ENCODE results near the gene POLR2J.
"Not testable (repeated sequence)": the region's sequence is repeated elsewhere in the genome, so short reads cannot be mapped to it uniquely, and the experiment has no call there.

The POLR2J gene

GRCh38 chr7:102464577-102465280, 14.0 kb downstream of the POLR2J start, which contains the start of the genes ALKBH4 and LRWD1:
Gene ALKBH4, minus strand, starts transcription at chr7:102464863. Its CDS starts 27 bp downstream, at chr7:102464836.
Gene LRWD1, plus strand, starts transcription at chr7:102464984. Its CDS starts 97 bp downstream, at chr7:102465081.
- peak; percentile 95 for DNase-seq

- DNase-seq = no peak
These were observed 14.7 kb downstream of the POLR2J start for GRCh38 chr7:102463841-102464576.

GRCh38 chr7:102460467-102460866, 18.3 kb downstream of the POLR2J start:
- DNase-seq = no peak

GRCh38 chr7:102459221-102459844, 19.4 kb downstream of the POLR2J start:
- no peak for DNase-seq

GRCh38 chr7:102457352-102457924, 21.3 kb downstream of the POLR2J start:
- DNase-seq = no peak

- no peak for DNase-seq
These were observed 22.4 kb downstream of the POLR2J start for GRCh38 chr7:102456327-102456726.

- no peak for DNase-seq
These were observed 23.1 kb downstream of the POLR2J start for GRCh38 chr7:102455596-102455995.

- not testable (repeated sequence) for DNase-seq
These were observed 23.8 kb downstream of the POLR2J start for GRCh38 chr7:102454932-102455331.

- DNase-seq = no peak
These were observed 24.3 kb downstream of the POLR2J start for GRCh38 chr7:102454468-102454867.

- no peak for DNase-seq
These were observed 25.4 kb downstream of the POLR2J start for GRCh38 chr7:102453319-102453718.

GRCh38 chr7:102452451-102452850, 26.3 kb downstream of the POLR2J start:
- DNase-seq = no peak

- DNase-seq = no peak
These were observed 27.2 kb downstream of the POLR2J start for GRCh38 chr7:102451371-102452054.

- DNase-seq = peak; percentile 60
These were observed 28.5 kb downstream of the POLR2J start for GRCh38 chr7:102450242-102450641.

- DNase-seq = no peak
These were observed 29.6 kb downstream of the POLR2J start for GRCh38 chr7:102449136-102449535.

GRCh38 chr7:102447311-102447710, 31.4 kb downstream of the POLR2J start:
- no peak for DNase-seq

- no peak for DNase-seq
These were observed 32.1 kb downstream of the POLR2J start for GRCh38 chr7:102446387-102447156.

- no peak for DNase-seq
These were observed 33.0 kb downstream of the POLR2J start for GRCh38 chr7:102445674-102446071.

GRCh38 chr7:102444961-102445673, 33.6 kb downstream of the POLR2J start:
- no peak for DNase-seq

GRCh38 chr7:102439963-102440795, 38.5 kb downstream of the POLR2J start:
- DNase-seq = no peak

GRCh38 chr7:102436118-102436517, 42.6 kb downstream of the POLR2J start:
- DNase-seq = no peak
